Measurements from ENCODE around the gene KRT85. TPM values are rescaled to one million over a fixed set of nuclear protein-coding genes. Genes with fewer than 3 reads are reported as not detected.
"Not testable (repeated sequence)": the region's sequence is repeated elsewhere in the genome, so short reads cannot be mapped to it uniquely, and the experiment has no call there.

Gene KRT85
- total RNA-seq, 1 donor from 2014 or later, result not detected

DNA sequence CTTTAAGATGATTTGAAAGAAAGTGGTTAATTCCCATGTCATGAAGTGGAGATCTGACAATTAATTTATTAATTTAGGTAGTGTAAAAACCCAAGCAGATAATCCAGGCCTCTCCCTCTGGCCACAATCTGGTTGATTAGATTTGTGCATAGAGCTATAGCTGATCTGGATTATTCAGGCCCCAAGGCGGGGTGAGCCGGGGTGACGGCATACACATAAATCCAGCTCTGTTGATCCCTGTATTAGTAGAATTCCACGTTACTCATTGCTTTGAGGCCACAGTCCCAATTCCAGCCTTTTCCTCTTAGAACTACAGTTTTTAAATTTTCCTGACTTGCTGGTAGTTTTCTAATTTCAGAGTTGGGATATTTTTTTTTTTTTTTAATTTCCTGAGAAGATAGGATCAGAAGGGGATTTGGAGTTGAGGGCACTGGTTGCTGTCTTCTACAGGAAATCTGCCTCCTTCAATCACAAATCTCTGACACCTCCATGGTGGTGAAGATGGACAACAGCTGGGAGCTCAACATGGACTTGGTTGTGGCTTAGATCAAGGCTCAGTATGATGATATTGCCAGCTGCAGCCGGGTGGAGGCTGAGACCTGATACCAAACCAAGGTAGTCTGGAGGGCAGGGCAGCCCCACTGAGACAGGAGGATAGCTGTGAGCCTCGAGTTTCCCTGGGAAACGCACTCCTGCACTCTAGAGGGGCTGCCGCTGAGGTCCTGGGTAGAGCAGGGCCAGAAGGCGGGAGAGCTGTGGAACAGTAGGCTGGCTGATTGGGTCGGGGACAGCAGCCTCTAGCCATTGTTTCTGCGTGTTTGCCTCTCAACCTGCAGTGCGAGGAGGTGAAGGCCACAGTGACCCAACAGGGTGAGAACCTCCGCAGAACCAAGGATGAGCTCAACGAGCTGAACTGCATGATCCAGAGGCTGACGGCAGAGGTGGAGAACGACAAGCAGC is 19.4 kb downstream of the KRT85 start:
- ATAC-seq, result peak; percentile 50

- ATAC-seq, result no peak
Measured at GRCh38 chr12:52347016-52347415, 20.3 kb downstream of the KRT85 start.

GRCh38 chr12:52346593-52346992 is 20.7 kb downstream of the KRT85 start:
- ATAC-seq, result no peak

- not testable (repeated sequence) for ATAC-seq
Measured at GRCh38 chr12:52345041-52345440, 22.2 kb downstream of the KRT85 start.

DNA sequence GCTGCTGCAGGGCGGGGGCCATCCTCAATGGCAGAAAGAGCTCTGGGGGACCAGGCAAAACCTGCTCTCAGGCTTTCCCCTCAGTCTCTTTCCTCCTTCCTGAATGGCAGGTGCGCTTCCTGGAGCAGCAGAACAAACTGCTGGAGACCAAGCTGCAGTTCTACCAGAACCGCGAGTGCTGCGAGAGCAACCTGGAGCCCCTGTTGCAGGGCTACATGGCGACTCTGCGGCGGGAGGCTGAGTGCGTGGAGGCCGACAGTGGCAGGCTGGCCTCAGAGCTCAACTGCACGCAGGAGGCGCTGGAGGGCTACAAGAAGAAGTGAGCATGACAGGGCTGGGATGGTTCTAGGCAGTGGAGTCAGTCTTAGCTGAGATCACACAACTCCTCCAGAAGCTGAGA is 23.2 kb downstream of the KRT85 start:
- ATAC-seq, result no peak

- no peak for ATAC-seq
Measured at GRCh38 chr12:52343550-52343949, 23.7 kb downstream of the KRT85 start.

DNA sequence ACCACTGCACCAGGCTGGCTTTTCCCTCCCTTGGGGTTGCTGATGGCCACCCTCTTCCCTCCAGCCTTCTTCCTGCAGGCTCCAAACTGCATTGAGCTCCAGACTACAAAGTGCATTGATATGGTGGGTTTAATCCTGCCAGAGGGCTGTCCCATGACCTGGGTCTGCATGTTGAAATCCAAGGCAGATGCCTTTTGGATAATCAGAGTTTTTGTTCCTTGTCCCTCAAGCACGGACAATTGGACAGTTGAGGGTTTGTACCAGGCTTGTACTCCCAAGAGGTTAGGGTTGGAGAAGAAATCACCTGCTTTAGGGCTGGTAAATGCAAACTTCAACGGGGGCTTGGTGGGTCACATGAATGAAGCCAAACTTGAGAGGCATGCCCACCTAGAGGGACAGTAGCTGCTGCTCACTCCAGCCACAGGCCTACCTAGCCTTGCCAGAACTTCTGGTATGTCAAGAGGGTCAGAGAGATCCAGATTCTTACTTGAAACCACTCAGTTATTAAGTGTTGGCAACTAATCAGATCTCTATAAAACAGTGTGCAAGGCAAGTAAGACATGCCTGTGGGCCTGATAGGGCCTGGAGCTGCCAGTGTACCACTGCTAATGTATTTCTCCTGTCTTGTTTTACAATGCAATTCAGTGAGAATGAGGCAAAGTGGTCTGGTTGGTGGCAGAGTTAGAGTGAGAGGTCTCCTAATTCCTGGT is 24.3 kb downstream of the KRT85 start:
- ATAC-seq, result no peak

DNA sequence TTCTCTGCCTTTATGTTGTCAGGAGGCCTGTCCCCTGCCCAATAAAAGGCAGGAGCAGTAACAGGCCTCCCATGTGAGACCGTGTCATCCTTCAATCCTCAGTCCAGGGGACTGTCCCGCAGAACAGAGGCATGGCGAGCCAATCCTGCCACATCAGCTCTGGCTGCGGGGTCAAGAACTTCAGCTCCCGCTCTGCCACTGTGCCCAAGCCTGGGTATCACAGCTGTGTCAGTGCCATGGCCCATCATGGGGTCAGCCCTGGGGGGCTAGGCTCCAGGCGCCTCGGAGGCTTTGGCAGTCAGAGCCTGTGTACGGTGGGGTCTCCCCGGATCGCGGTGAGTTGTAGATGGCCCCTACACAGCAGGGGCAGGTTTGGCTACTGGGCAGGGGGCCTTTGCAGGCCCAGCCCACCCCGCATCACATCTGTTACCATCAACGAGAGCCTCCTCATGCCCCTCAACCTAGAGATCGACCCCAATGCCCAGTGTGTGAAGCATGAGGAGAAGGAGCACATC is 26.2 kb downstream of the KRT85 start:
- ATAC-seq, result no peak

DNA sequence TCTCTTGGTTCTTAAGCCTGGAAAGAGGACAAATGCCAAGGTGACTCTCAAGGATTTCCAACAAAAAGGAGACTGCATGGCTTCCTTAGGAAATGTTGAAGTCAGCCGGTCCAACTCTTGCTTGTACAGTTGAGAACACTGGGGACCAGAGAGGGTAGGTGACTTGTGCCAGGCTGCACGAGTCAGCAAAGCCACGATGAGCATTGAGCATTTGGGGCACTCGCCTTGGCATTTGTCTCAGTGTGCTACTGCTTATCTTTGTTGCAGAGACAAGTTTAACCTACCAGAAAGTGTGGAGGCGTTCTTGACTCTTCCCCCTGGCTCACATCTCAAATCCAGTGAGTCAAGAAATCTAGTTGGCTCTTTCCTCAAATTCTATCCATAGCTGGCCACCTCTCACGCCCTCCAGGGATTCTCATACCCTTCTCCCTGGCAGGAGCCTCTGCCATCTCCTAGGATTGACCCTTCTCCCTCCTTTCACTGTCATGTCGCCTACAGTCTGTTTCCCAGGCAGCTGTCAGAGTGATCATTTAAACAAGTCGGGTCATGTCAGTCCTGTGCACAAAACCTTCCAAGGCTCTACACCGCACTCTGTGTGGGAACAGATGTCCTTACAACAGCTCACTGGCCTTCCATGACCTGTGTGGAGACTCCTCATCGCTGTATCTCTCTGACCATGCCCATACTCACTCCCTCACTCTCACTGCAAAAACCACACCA is 28.9 kb downstream of the KRT85 start:
- ATAC-seq, result peak; percentile 56

DNA sequence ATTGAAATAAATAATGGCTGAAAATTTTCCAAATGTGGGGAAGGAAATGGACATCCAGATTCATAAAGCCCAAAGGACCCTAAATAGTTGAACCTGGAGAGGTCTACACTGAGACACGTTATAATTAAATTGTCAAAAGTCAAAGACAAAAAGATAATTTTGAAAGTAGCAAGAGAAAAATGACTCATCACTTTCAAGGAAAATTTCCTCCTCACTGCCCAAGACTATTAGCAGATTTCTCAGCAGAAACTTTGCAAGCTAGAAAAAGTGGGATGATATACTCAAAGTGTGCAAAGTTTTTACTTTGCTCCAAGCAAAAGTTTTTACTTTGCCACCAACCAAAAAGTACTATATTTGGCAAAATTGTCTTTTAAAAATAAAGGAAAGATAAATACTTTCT is 30.2 kb downstream of the KRT85 start:
- ATAC-seq, result no peak

GRCh38 chr12:52336641-52337040 is 30.6 kb downstream of the KRT85 start:
- ATAC-seq, result no peak

DNA sequence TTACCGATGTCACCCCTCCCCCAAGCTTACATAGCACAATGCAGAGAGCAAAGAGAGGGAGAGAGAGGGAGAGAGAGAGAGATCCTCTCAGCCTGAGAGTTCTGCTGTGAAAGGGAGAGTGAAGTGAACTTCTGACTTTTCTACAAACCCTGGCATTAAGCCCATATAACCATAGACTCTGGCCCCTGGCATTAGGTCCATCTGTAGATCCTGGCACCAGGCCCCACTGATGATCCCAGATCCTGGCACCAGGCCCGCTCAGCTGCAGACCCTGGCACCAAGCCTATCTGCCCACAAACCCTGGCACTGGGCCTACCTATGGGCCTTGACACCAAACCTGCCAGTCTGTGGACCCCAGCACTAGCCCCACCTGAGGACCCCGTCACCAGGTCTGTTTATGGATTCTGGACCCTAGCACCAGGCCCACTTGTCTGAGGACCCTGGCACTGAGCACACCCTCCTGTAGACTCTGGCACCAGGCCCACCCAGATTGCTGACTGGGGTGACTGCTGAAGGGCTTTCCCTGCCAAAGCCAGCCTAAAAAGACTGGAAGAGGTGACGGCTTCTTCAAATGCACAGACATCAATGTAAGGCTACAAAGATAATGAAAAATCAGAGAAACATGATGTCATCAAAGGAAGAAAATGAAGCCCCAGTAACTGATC is 31.6 kb downstream of the KRT85 start:
- no peak for ATAC-seq

DNA sequence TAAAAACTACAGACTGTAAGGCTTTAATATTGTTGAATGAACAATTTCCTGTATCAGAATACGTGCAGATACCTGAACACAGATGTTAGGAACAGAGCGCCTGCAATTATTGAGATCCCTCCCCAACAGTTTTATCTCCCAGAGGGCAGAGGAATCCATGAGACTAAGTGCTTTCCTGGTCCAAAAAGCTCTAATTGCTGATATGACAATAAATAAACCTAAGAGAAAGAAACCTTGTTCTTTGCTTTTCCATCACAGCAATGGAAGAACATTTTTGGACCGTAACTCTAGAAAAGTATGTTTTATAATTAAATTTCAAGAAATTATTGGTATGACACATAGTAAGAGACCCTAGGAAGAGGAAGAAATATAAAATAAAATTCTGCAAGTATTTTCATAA is 33.1 kb downstream of the KRT85 start:
- no peak for ATAC-seq

- no peak for ATAC-seq
Measured at GRCh38 chr12:52333321-52333720, 34.0 kb downstream of the KRT85 start.

GRCh38 chr12:52332381-52332780 is 34.9 kb downstream of the KRT85 start:
- ATAC-seq, result no peak

GRCh38 chr12:52331833-52332232 is 35.4 kb downstream of the KRT85 start:
- no peak for ATAC-seq

GRCh38 chr12:52331039-52331438 is 36.2 kb downstream of the KRT85 start:
- no peak for ATAC-seq

GRCh38 chr12:52327830-52328500 is 39.3 kb downstream of the KRT85 start:
- peak; percentile 33 for ATAC-seq

- ATAC-seq, result peak; percentile 96
Measured at GRCh38 chr12:52327052-52327829, 40.0 kb downstream of the KRT85 start.

GRCh38 chr12:52324153-52324444 is 43.2 kb downstream of the KRT85 start:
- no peak for ATAC-seq

Data from esophagus mucosa (tissue), 1 donor.